ENCODE measurements around the gene SSBP3. TPM values are rescaled to one million over a fixed set of nuclear protein-coding genes. Genes with fewer than 3 reads are reported as not detected.
A peak's percentile ranks its signal among the peaks of the same experiment; 100 is the strongest.

SSBP3 gene
- total and polyA plus RNA-seq, 2 experiments from 2014 or later: 47.4 to 68.6 TPM

- Histone ChIP-seq H3K79me2 (replicated peaks; ENCODE audit: insufficient read depth) (peaks cover 64% of the 10 kb centered on the region), H3K36me3 (ENCODE audit: insufficient read depth) (no peaks in the 10 kb centered on the region), H3K9me2 (ENCODE audit: insufficient read depth) (no peaks in the 10 kb centered on the region), H3K27ac (ENCODE audit: low read depth) (no peak overlapping the region), H2AFZ (no peak overlapping the region), H3F3A (replicated peaks; ENCODE audit: low read depth) (peaks cover 9% of the 10 kb centered on the region), H3K27me3 (ENCODE audit: insufficient read depth) (no peaks in the 10 kb centered on the region), H3K4me3 (no peak overlapping the region), H3K4me1 (ENCODE audit: insufficient read depth) (peaks cover 44% of the 10 kb centered on the region), H3K4me2 (no peak overlapping the region), H4K20me1 (replicated peaks; ENCODE audit: insufficient read depth) (peaks cover 14% of the 10 kb centered on the region)
- Mint-ChIP-seq H3K36me3 (ENCODE audit: low read depth) (peaks cover 12% of the 10 kb centered on the region), H3K9me3 (no peaks in the 10 kb centered on the region), H3K27me3 (ENCODE audit: insufficient read depth, low read depth, poor library complexity) (peaks cover 15% of the 10 kb centered on the region), H3K4me1 (peaks cover 58% of the 10 kb centered on the region), H3K4me3 (no peak overlapping the region), H3K27ac (no peak overlapping the region)
- DNase-seq (ENCODE audit: low spot score): no peak
- no peak for ATAC-seq
- no peak for TF ChIP-seq CTCF (conservative IDR thresholded peaks at IDR 0.05; ENCODE audit: low read depth in 2 of 2)
- TF ChIP-seq NANOG (IDR thresholded peaks at IDR 0.05; ENCODE audit: borderline replicate concordance): peak; percentile 78; the same call in 1 of the 2 replicates
- TF ChIP-seq, protein P1, sequence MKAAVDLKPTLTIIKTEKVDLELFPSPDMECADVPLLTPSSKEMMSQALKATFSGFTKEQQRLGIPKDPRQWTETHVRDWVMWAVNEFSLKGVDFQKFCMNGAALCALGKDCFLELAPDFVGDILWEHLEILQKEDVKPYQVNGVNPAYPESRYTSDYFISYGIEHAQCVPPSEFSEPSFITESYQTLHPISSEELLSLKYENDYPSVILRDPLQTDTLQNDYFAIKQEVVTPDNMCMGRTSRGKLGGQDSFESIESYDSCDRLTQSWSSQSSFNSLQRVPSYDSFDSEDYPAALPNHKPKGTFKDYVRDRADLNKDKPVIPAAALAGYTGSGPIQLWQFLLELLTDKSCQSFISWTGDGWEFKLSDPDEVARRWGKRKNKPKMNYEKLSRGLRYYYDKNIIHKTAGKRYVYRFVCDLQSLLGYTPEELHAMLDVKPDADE (IDR thresholded peaks at IDR 0.05): no peak
These were observed 122.4 kb downstream of the SSBP3 start for GRCh38 chr1:54283635-54284385.

GRCh38 chr1:54282101-54282847 lies 123.9 kb downstream of the SSBP3 start:
- Histone ChIP-seq H3K36me3 (ENCODE audit: insufficient read depth) (no peaks in the 10 kb centered on the region), H3K4me1 (ENCODE audit: insufficient read depth) (peaks cover 34% of the 10 kb centered on the region), H3K79me2 (replicated peaks; ENCODE audit: insufficient read depth) (peaks cover 57% of the 10 kb centered on the region), H3K27me3 (ENCODE audit: insufficient read depth) (no peaks in the 10 kb centered on the region), H3K4me2 (no peak overlapping the region), H3K9me2 (ENCODE audit: insufficient read depth) (no peaks in the 10 kb centered on the region), H3F3A (replicated peaks; ENCODE audit: low read depth) (peaks cover 5% of the 10 kb centered on the region), H3K27ac (ENCODE audit: low read depth) (no peak overlapping the region), H3K4me3 (no peak overlapping the region), H4K20me1 (replicated peaks; ENCODE audit: insufficient read depth) (peaks cover 8% of the 10 kb centered on the region), H2AFZ (no peak overlapping the region)
- H3K36me3 Mint-ChIP-seq (ENCODE audit: low read depth): peaks cover 15% of the 10 kb centered on the region
- no peak overlapping the region for H3K4me3 Mint-ChIP-seq
- ATAC-seq (no peak), DNase-seq (ENCODE audit: low spot score) (no peak)
- H3K27me3 Mint-ChIP-seq (ENCODE audit: insufficient read depth, low read depth, poor library complexity): peaks cover 15% of the 10 kb centered on the region
- no peak overlapping the region; the same call in 1 of the 2 replicates for H3K27ac Mint-ChIP-seq
- H3K9me3 Mint-ChIP-seq: no peaks in the 10 kb centered on the region
- H3K4me1 Mint-ChIP-seq: peaks cover 51% of the 10 kb centered on the region
- no peak for TF ChIP-seq CREB1 (CRISPR knock-in tag; IDR thresholded peaks at IDR 0.05; ENCODE audit: low read depth)
- TF ChIP-seq POLR2AphosphoS5 (IDR thresholded peaks at IDR 0.05; ENCODE audit: low read depth): no peak
- no peak for TF ChIP-seq EZH2 (IDR thresholded peaks at IDR 0.05; ENCODE audit: low read depth, unreplicated experiment)
- no peak for TF ChIP-seq EZH2phosphoT487 (IDR thresholded peaks at IDR 0.05; ENCODE audit: unreplicated experiment)
- TF ChIP-seq STAT1 (IDR thresholded peaks at IDR 0.05; ENCODE audit: unreplicated experiment): no peak
- TF ChIP-seq CTCF (conservative IDR thresholded peaks at IDR 0.05; ENCODE audit: low read depth in 2 of 2): no peak
- TF ChIP-seq JUNB (IDR thresholded peaks at IDR 0.05; ENCODE audit: unreplicated experiment): no peak
